ENCODE data around the gene MRPS2.

The MRPS2 gene

GRCh38 chr9:135498381-135499126 is 1.9 kb upstream of the MRPS2 start:
- in situ Hi-C loops (cut with HindIII; ENCODE audit: low sequenced_read_pairs) = no loop called here

GRCh38 chr9:135499326-135500070 is 984 bp upstream of the MRPS2 start:
- in situ Hi-C loops (cut with HindIII; ENCODE audit: low sequenced_read_pairs) = no loop called here

- in situ Hi-C loops (cut with HindIII; ENCODE audit: low sequenced_read_pairs) = no loop called here
These were observed 384 bp upstream of the MRPS2 start for GRCh38 chr9:135500071-135500524.

GRCh38 chr9:135501261-135502167 is 1.0 kb downstream of the MRPS2 start:
- in situ Hi-C loops (cut with HindIII; ENCODE audit: low sequenced_read_pairs) = no loop called here

- in situ Hi-C loops (cut with HindIII; ENCODE audit: low sequenced_read_pairs) = no loop called here
These were observed 1.8 kb downstream of the MRPS2 start for GRCh38 chr9:135502168-135502872.

- in situ Hi-C loops (cut with HindIII; ENCODE audit: low sequenced_read_pairs) = no loop called here
These were observed 2.4 kb downstream of the MRPS2 start for GRCh38 chr9:135502873-135503321.

GRCh38 chr9:135503371-135504261 is 3.1 kb downstream of the MRPS2 start:
- in situ Hi-C loops (cut with HindIII; ENCODE audit: low sequenced_read_pairs) = no loop called here

GRCh38 chr9:135504262-135505243 is 4.1 kb downstream of the MRPS2 start:
- in situ Hi-C loops (cut with HindIII; ENCODE audit: low sequenced_read_pairs) = no loop called here

GRCh38 chr9:135505406-135506187 is 5.1 kb downstream of the MRPS2 start:
- in situ Hi-C loops (cut with HindIII; ENCODE audit: low sequenced_read_pairs) = no loop called here

DNA sequence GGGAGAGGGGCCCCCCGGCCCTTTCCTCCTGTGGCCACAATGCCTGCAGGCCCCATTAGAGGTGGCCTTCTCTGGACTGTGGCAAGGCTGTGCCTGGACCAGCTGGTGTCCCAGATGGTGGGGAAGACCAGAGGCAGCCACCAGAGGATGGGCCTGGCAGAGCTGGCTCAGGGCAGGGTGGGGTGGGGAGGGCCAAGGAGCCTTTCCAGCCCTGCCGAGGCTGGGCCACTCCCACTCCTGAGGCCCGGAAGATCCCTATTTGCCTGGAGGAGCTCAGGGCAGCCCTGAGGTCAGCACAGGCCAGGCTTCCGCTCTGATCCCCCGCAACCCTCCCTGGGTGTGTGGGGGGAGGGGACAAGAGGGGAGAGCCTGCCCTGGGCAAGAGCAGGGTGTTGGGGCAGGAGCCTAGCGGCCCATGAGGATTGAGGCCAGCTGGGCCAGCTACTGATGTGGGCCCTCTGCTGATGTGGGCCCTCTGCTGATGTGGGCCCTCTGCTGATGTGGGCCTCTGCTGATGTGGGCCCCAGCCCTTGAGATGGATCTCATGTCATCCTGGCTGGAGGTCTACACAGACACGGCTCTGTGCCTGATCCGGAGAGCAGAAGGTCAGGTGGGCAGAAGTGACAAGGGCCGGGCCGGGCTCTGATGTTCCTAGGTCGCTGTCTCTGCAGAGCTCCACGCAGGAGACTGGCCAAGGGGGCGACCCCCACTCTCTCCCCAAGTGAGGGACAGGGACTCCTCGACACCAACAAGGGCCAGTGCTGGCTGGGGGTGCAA is 6.0 kb downstream of the MRPS2 start:
- in situ Hi-C loops (cut with HindIII; ENCODE audit: low sequenced_read_pairs) = no loop called here

DNA sequence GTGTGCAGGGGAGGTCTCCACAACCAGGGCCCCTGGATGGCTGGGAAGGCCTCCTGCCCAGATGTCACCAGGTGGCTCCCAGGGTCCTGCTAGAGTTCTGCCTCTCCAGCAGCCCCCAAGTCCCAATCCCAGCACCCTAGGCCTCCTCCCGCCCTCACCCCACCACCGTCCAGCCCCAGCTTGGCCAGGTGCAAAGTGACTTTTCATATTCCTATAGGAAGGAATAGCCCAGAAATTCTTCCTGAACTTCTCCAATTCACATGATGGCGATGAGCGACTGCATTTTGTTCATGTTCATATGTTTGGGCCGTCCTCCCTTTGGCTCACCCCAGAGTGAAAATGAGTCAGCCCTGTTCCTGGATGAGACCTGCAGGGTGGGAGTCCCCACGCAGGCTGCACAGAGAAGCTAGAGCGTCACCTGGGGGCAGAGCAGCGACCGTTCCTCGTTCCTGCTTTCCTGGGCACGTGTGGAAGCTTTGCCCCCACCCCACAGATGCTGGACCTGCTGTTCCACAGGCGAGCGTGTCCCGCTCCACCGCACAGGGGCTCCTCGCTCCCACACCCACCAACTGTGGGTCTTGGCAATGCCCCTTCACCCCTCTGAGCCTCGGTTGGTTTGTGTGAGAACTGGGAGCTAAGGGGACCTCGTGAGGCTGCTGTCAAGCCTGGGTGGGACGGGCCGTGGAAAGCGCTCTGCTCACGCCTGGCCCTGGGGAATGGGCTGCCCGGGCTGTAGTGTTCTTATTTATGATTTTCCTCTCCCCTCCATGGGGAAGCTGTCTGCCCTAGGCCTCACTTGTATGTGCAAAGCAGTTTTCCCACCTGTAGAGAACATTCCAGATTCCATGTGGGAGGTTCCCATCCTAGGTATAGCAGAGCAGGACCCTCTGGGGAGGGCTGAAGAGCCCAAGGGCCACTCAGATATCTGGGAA is 6.9 kb downstream of the MRPS2 start:
- in situ Hi-C loops (cut with HindIII; ENCODE audit: low sequenced_read_pairs) = no loop called here

DNA sequence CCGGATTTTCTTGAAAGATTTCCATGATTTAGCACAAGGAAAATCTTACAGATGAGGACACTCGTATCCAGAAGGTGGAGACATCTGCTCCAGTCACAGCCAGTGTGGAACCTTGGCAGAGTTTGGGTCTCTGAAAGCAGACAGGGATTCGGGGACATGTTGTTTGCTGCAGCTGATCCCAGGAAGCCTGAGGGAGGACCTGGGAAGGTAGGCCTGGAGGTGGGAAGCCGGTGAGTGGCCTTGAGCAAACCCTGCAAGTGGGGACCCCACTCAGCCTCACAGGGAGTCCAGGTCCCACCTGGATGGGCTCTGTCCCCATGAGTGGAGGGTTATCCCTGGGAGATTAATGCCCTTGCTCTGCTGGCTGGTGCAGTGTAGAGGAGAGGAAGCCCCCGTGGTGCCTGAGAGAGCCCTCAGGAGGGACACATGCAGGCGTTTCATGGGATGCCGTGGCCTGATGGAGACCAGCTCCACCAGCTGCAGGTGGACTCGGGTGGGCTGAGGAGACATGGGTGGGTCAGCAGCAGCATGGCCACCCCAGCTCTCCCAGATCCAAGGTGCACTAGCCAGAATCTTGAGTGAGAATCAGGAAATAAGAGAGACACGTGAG is 7.8 kb downstream of the MRPS2 start:
- in situ Hi-C loops (cut with HindIII; ENCODE audit: low sequenced_read_pairs) = no loop called here

- in situ Hi-C loops (cut with HindIII; ENCODE audit: low sequenced_read_pairs) = no loop called here
These were observed 9.0 kb downstream of the MRPS2 start for GRCh38 chr9:135509458-135509857.

- in situ Hi-C loops (cut with HindIII; ENCODE audit: low sequenced_read_pairs) = no loop called here
These were observed 11.7 kb downstream of the MRPS2 start for GRCh38 chr9:135512241-135512603.

GRCh38 chr9:135512904-135513303 is 12.4 kb downstream of the MRPS2 start:
- in situ Hi-C loops (cut with HindIII; ENCODE audit: low sequenced_read_pairs) = no loop called here
